ENCODE measurements around the gene MYDGF. TPM values are rescaled to one million over a fixed set of nuclear protein-coding genes. Genes with fewer than 3 reads are reported as not detected.

MYDGF gene
- total and polyA plus RNA-seq, 2 of the 13 experiments (the other 11 are each of a cell fraction or from before 2014, with no cell fraction given), result 116 to 198 TPM

DNA sequence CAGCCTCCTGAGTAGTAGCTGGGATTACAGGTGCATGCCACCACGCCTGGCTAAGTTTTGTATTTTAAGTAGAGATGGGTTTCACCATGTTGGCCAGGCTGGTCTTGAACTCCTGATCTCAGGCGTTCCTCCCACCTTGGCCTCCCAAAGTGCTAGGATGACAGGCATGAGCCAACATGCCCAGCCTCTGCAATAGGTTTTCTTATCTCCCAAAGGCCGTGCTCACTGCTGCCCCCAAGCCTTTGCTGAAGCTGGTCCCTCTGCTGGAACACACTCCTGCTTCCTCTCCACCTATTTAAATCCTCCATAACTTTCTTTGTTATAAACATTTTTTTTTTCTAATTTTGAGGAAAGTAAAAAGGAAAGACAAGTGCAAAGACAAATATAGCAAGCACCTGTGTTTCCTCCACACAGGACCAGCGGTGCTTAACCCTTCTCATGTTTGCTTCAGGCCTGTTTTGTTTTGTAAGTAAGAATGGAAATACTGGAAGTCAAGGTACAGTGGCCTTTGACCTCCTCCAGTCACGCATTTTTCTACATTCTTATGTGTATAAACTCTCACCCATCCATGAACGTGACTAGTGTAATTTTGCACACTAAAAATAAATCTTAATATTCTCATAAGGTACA lies 45.3 kb downstream of the MYDGF start (continued):
- TF ChIP-seq CREBL2 (CRISPR knock-in tag; IDR thresholded peaks at IDR 0.05; ENCODE audit: borderline replicate concordance), result no peak
- no peak for TF ChIP-seq SIX4 (CRISPR knock-in tag; IDR thresholded peaks at IDR 0.05)
- no peak; a peak in 1 of 4 replicates for TF ChIP-seq EP300 (IDR thresholded peaks at IDR 0.05; ENCODE audit: low read depth in 2 of 2, low read length in 2 of 2)
- no peak for TF ChIP-seq EP300 (CRISPR knock-in tag; IDR thresholded peaks at IDR 0.05; ENCODE audit: borderline replicate concordance)
- TF ChIP-seq RCOR2 (CRISPR knock-in tag; IDR thresholded peaks at IDR 0.05), result peak; percentile 93; the same call in 1 of the 2 replicates
- peak; percentile 28; the same call in 1 of the 2 replicates for TF ChIP-seq ZNF788 (CRISPR knock-in tag; IDR thresholded peaks at IDR 0.05; ENCODE audit: borderline replicate concordance)
- no peak for TF ChIP-seq ZNF646 (CRISPR knock-in tag; IDR thresholded peaks at IDR 0.05)
- no peak for TF ChIP-seq ZNF337 (CRISPR knock-in tag; IDR thresholded peaks at IDR 0.05; ENCODE audit: borderline replicate concordance, low read depth)
- peak; percentile 97 for TF ChIP-seq ADNP (CRISPR knock-in tag; IDR thresholded peaks at IDR 0.05)
- TF ChIP-seq NFKBIZ (CRISPR knock-in tag; IDR thresholded peaks at IDR 0.05), result no peak
- TF ChIP-seq, protein P1, sequence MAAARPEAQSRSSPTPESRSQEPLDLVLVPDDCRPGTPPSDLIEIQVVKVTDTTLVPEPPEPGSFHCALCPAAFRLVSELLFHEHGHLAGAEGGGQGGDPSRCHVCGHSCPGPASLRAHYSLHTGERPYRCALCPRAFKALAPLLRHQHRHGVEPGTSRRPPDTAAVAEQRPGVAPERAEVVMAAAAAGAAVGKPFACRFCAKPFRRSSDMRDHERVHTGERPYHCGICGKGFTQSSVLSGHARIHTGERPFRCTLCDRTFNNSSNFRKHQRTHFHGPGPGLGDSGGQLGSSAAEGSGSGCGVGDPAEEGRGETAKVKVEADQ (CRISPR knock-in tag; IDR thresholded peaks at IDR 0.05; ENCODE audit: borderline replicate concordance), result peak; percentile 60; the same call in 1 of the 2 replicates
- TF ChIP-seq FOXA3 (CRISPR knock-in tag; IDR thresholded peaks at IDR 0.05), result 0 out of 2 replicates have a peak, but pooled peaks have one; percentile 24
- TF ChIP-seq RAD21 (CRISPR knock-in tag; IDR thresholded peaks at IDR 0.05), result no peak
- peak; percentile 66 for TF ChIP-seq HDAC2 (CRISPR knock-in tag; IDR thresholded peaks at IDR 0.05)
- TF ChIP-seq RBM22 (optimal IDR thresholded peaks at IDR 0.05; ENCODE audit: low read length), result no peak
- TF ChIP-seq POLR2AphosphoS5 (IDR thresholded peaks at IDR 0.05; ENCODE audit: low read depth, low read length), result no peak
- no peak for TF ChIP-seq ZNF891 (CRISPR knock-in tag; IDR thresholded peaks at IDR 0.05)
- TF ChIP-seq ZMYM2 (CRISPR knock-in tag; IDR thresholded peaks at IDR 0.05), result peak; percentile 98
- TF ChIP-seq HOMEZ (CRISPR knock-in tag; IDR thresholded peaks at IDR 0.05; ENCODE audit: low read depth), result 0 out of 2 replicates have a peak, but pooled peaks have one; percentile 50
- no peak for TF ChIP-seq SRSF4 (IDR thresholded peaks at IDR 0.05; ENCODE audit: low read depth, low read length, poor library complexity, severe bottlenecking)

All from HepG2 (cell line).